Measurements from ENCODE around the gene TGM1. TPM values are rescaled to one million over a fixed set of nuclear protein-coding genes. Genes with fewer than 3 reads are reported as not detected.
A peak's percentile ranks its signal among the peaks of the same experiment; 100 is the strongest.
"Not testable (repeated sequence)": the region's sequence is repeated elsewhere in the genome, so short reads cannot be mapped to it uniquely, and the experiment has no call there.

The TGM1 gene
- polyA plus RNA-seq, 4 donors: 1.5 to 3.4 (median 1.7) TPM

DNA sequence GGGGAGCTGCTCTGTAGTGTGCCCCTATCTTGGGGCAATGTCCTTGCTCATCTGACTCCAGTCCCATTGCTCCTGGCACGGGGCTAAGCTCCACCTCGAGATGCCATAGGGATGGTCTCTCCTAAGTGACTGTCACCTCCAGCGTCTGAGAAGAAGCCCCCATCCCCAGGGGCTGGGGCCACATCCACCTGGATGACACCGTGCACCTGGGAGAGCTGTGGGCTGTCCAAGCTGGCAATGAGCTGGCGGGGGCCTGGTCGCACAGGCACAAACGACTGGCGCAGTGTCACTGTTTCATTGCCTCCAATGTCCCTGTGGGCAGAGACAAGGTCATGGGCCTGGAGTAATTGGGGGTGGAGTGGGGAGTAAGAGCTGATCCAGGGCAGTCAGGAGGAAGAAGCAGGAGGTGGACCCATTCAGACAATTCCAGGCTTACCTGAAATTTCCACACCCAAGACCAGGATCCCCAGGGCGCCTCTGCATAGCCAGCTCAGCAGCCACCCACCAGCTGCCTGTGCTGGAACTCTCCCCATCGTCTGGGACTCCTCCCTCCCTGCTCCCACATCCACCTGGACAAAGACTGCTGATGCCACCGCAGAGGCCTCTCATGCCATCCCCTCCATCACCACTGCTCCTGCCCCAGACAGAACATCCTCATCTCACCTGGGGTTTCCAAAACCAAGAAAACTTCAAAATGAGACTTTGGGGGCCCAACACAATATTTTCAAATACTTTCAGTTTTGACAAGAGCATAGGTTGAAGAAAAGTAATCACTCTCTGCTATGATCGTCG is 13.6 kb downstream of the TGM1 start:
- no peaks in the 10 kb centered on the region for H3K27me3 ChIP-seq (ENCODE audit: control insufficient read depth in 3 of 3, insufficient read depth in 3 of 3, low read length in 3 of 3)
- peaks cover 0 to 29% (median 0%) of the 10 kb centered on the region in 3 donors for H3K36me3 ChIP-seq (ENCODE audit: control insufficient read depth in 3 of 3, insufficient read depth in 2 of 3, low read depth in 1 of 3, low read length in 3 of 3)
- no peak overlapping the region for H3K27ac ChIP-seq (ENCODE audit: low read depth in 1 of 3, low read length in 2 of 3)
- FAIRE-seq (no peak), DNase-seq (no peak)
- 73 to 77% (median 74%) methylated on average over 13 of the region's 13 CpGs for WGBS, 3 donors
- peaks cover 0 to 17% (median 0%) of the 10 kb centered on the region in 3 donors for H3K4me1 ChIP-seq (ENCODE audit: control insufficient read depth in 3 of 3, insufficient read depth in 2 of 3, low read depth in 1 of 3, low read length in 2 of 3)
- no peaks in the 10 kb centered on the region for H3K9me3 ChIP-seq (ENCODE audit: control insufficient read depth in 2 of 2, insufficient read depth in 1 of 2, low read depth in 1 of 2, low read length in 1 of 2)
- H3K4me3 ChIP-seq (ENCODE audit: low read depth in 1 of 3, low read length in 3 of 3): no peak overlapping the region

DNA sequence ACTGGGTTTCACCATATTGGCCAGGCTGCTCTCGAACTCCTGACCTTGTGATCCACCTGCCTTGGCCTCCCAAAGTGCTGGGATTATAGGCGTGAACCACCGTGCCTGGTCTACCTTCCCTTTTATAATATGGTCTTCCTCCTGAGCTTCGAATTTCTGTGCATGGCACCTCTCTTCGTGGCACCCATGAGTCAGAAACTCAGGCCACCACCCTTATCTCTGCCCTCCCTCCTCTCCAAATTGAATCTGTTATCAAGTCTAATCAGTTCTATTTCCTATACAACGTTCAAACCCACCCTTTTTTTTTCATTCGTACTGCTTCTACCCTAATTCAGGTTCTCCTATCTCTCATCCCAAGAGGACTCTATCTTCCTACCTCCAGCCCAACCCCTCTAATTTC is 15.6 kb downstream of the TGM1 start:
- peaks cover 0 to 19% (median 0%) of the 10 kb centered on the region in 3 donors for H3K36me3 ChIP-seq (ENCODE audit: control insufficient read depth in 3 of 3, insufficient read depth in 2 of 3, low read depth in 1 of 3, low read length in 3 of 3)
- no peaks in the 10 kb centered on the region for H3K27me3 ChIP-seq (ENCODE audit: control insufficient read depth in 3 of 3, insufficient read depth in 3 of 3, low read length in 3 of 3)
- 60 to 70% (median 69%) methylated on average over 7 of the region's 7 CpGs for WGBS, 3 donors
- peaks cover 0 to 15% (median 0%) of the 10 kb centered on the region in 3 donors for H3K4me1 ChIP-seq (ENCODE audit: control insufficient read depth in 3 of 3, insufficient read depth in 2 of 3, low read depth in 1 of 3, low read length in 2 of 3)
- no peak overlapping the region for H3K4me3 ChIP-seq (ENCODE audit: low read depth in 1 of 3, low read length in 3 of 3)
- DNase-seq (no peak), FAIRE-seq (no peak)
- no peaks in the 10 kb centered on the region for H3K9me3 ChIP-seq (ENCODE audit: control insufficient read depth in 2 of 2, insufficient read depth in 1 of 2, low read depth in 1 of 2, low read length in 1 of 2)
- H3K27ac ChIP-seq (ENCODE audit: low read depth in 1 of 3, low read length in 2 of 3): peak overlapping the region in 1 of 3 donors; percentile 73

DNA sequence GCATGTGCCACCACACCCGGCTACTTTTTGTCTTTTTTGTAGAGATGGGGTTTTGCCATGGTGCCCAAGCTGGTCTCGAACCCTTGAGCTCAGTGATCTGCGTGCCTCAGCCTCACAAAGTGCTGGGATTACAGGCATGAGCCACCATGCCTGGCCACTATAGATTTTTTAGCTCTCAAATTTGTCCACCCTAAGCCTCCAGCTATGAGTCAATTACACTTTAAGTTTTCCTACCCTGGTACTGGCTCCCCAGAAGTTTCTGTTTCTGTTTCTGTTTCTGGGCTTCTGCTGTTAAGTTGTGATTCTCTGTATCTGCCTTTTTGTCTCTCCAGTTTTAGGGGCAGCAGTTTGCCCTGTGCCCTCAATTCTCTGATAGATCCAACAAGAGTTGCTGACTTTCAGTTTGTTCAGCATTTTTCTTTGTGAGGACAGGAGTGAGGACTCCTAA is 16.2 kb downstream of the TGM1 start:
- Histone ChIP-seq H3K27ac (ENCODE audit: low read depth in 1 of 3, low read length in 2 of 3) (peak overlapping the region; percentile 6 to 87 (median 73)), H3K36me3 (ENCODE audit: control insufficient read depth in 3 of 3, insufficient read depth in 2 of 3, low read depth in 1 of 3, low read length in 3 of 3) (peaks cover 0 to 16% (median 0%) of the 10 kb centered on the region in 3 donors), H3K4me1 (ENCODE audit: control insufficient read depth in 3 of 3, insufficient read depth in 2 of 3, low read depth in 1 of 3, low read length in 2 of 3) (peaks cover 0 to 9% (median 0%) of the 10 kb centered on the region in 3 donors), H3K4me3 (ENCODE audit: low read depth in 1 of 3, low read length in 3 of 3) (no peak overlapping the region), H3K9me3 (ENCODE audit: control insufficient read depth in 2 of 2, insufficient read depth in 1 of 2, low read depth in 1 of 2, low read length in 1 of 2) (no peaks in the 10 kb centered on the region), H3K27me3 (ENCODE audit: control insufficient read depth in 3 of 3, insufficient read depth in 3 of 3, low read length in 3 of 3) (no peaks in the 10 kb centered on the region)
- WGBS, 3 donors: 52 to 67% (median 64%) methylated on average over 3 of the region's 3 CpGs
- FAIRE-seq (no peak), DNase-seq (peak; percentile 64 to 74)

DNA sequence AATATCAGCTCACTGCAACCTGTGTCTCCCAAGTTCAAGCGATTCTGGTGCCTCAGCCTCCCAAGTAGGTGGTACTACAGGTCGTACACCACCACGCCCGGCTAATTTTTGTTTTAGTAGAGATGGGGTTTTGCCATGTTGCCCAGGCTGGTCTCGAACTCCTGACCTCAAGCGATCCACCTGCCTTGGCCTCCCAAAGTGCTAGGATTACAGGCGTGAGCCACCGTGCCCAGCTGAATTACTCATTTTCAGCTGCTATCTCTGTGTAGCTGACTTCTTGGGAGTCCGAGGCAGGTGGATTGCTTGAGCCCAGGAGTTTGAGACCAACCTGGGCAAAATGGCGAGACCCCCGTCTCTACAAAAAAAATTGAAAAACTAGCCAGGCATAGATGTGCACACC is 17.6 kb downstream of the TGM1 start:
- not testable (repeated sequence) for H3K27ac ChIP-seq (ENCODE audit: low read depth in 1 of 3, low read length in 2 of 3); H3K9me3 ChIP-seq (ENCODE audit: control insufficient read depth in 2 of 2, insufficient read depth in 1 of 2, low read depth in 1 of 2, low read length in 1 of 2); H3K27me3 ChIP-seq (ENCODE audit: control insufficient read depth in 3 of 3, insufficient read depth in 3 of 3, low read length in 3 of 3); DNase-seq; H3K4me3 ChIP-seq (ENCODE audit: low read depth in 1 of 3, low read length in 3 of 3); FAIRE-seq
- Histone ChIP-seq H3K4me1 (ENCODE audit: control insufficient read depth in 3 of 3, insufficient read depth in 2 of 3, low read depth in 1 of 3, low read length in 2 of 3) (peaks cover 0 to 24% (median 8%) of the 10 kb centered on the region in 3 donors), H3K36me3 (ENCODE audit: control insufficient read depth in 3 of 3, insufficient read depth in 2 of 3, low read depth in 1 of 3, low read length in 3 of 3) (peaks cover 0 to 27% (median 0%) of the 10 kb centered on the region in 3 donors)
- 94 to 96% (median 94%) methylated on average over 11 of the region's 11 CpGs for WGBS, 3 donors

- H3K36me3 ChIP-seq (ENCODE audit: control insufficient read depth in 3 of 3, insufficient read depth in 2 of 3, low read depth in 1 of 3, low read length in 3 of 3): peaks cover 6 to 29% (median 12%) of the 10 kb centered on the region in 3 donors
- DNase-seq (peak; percentile 47 to 61), FAIRE-seq (no peak)
- no peaks in the 10 kb centered on the region for H3K27me3 ChIP-seq (ENCODE audit: control insufficient read depth in 3 of 3, insufficient read depth in 3 of 3, low read length in 3 of 3)
- peak overlapping the region; percentile 99 to 100 (median 99) for H3K27ac ChIP-seq (ENCODE audit: low read depth in 1 of 3, low read length in 2 of 3)
- H3K4me3 ChIP-seq (ENCODE audit: low read depth in 1 of 3, low read length in 3 of 3): peak overlapping the region in 2 of 3 donors; percentile 64 to 78
- WGBS, 3 donors: 12 to 38% (median 32%) methylated on average over 10 of the region's 10 CpGs
- no peaks in the 10 kb centered on the region for H3K9me3 ChIP-seq (ENCODE audit: control insufficient read depth in 2 of 2, insufficient read depth in 1 of 2, low read depth in 1 of 2, low read length in 1 of 2)
- peaks cover 0 to 30% (median 12%) of the 10 kb centered on the region in 3 donors for H3K4me1 ChIP-seq (ENCODE audit: control insufficient read depth in 3 of 3, insufficient read depth in 2 of 3, low read depth in 1 of 3, low read length in 2 of 3)
Observed at GRCh38 chr14:24243336-24243836, 19.6 kb downstream of the TGM1 start.

- WGBS, 3 donors: 1 to 2% (median 2%) methylated on average over 37 to 39 of the region's 39 CpGs
- FAIRE-seq (no peak), DNase-seq (peak; percentile 95 to 98)
- Histone ChIP-seq H3K4me1 (ENCODE audit: control insufficient read depth in 3 of 3, insufficient read depth in 2 of 3, low read depth in 1 of 3, low read length in 2 of 3) (peaks cover 0 to 30% (median 12%) of the 10 kb centered on the region in 3 donors), H3K27me3 (ENCODE audit: control insufficient read depth in 3 of 3, insufficient read depth in 3 of 3, low read length in 3 of 3) (no peaks in the 10 kb centered on the region), H3K4me3 (ENCODE audit: low read depth in 1 of 3, low read length in 3 of 3) (peak overlapping the region; percentile 63 to 78 (median 64)), H3K36me3 (ENCODE audit: control insufficient read depth in 3 of 3, insufficient read depth in 2 of 3, low read depth in 1 of 3, low read length in 3 of 3) (peaks cover 13 to 43% (median 23%) of the 10 kb centered on the region in 3 donors), H3K9me3 (ENCODE audit: control insufficient read depth in 2 of 2, insufficient read depth in 1 of 2, low read depth in 1 of 2, low read length in 1 of 2) (no peaks in the 10 kb centered on the region), H3K27ac (ENCODE audit: low read depth in 1 of 3, low read length in 2 of 3) (peak overlapping the region; percentile 99 to 100 (median 99))
Observed at GRCh38 chr14:24241829-24242443, 21.0 kb downstream of the TGM1 start.

DNA sequence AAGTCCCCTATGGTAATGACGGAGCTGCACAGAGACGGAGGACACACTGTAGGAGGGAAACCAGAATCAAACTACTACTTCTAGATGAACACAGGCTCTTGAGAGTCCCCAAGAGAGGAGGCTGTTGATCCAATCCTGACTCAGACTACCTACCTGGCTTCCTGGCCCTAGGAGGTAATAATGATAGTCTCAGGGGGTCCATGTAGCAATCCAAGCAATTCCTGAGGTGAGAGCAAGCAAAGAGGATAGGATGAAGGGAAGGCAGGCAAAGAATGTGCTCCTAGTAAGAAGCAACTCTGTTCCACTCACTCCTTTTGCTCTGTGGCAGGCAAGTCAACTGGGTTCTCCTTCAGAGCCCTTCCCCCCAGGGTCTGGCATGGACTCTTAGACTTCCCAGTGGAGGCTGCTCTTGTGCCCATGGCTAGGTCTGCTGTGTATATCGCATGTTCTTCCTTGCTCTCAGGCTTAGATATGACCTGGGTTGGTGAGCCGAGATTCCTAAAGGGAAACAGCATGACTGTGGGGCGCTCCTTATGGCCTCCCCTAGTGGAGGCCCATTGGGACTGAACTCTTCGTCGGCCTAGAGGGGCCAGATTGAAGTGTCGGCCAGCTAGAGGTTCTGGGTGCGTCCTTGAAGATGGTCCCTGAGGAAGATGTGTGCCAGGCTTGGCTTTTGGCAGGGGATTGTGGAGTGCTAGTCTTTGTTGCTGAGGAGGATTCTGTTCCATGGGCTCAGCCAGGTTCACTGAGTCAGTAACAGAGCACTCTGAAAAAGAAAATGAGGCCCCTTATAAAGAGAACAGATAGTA is 22.7 kb downstream of the TGM1 start:
- FAIRE-seq: no peak
- H3K4me3 ChIP-seq (ENCODE audit: low read depth in 1 of 3, low read length in 3 of 3): no peak overlapping the region
- DNase-seq: no peak
- WGBS, 3 donors: 92 to 93% (median 93%) methylated on average over 9 of the region's 9 CpGs
- no peaks in the 10 kb centered on the region for H3K27me3 ChIP-seq (ENCODE audit: control insufficient read depth in 3 of 3, insufficient read depth in 3 of 3, low read length in 3 of 3)
- no peak overlapping the region for H3K27ac ChIP-seq (ENCODE audit: low read depth in 1 of 3, low read length in 2 of 3)
- H3K9me3 ChIP-seq (ENCODE audit: control insufficient read depth in 2 of 2, insufficient read depth in 1 of 2, low read depth in 1 of 2, low read length in 1 of 2): no peaks in the 10 kb centered on the region
- H3K36me3 ChIP-seq (ENCODE audit: control insufficient read depth in 3 of 3, insufficient read depth in 2 of 3, low read depth in 1 of 3, low read length in 3 of 3): peaks cover 15 to 50% (median 25%) of the 10 kb centered on the region in 3 donors
- H3K4me1 ChIP-seq (ENCODE audit: control insufficient read depth in 3 of 3, insufficient read depth in 2 of 3, low read depth in 1 of 3, low read length in 2 of 3): peaks cover 0 to 27% (median 12%) of the 10 kb centered on the region in 3 donors
